ENCODE data around the gene NT5C3B. TPM values are rescaled to one million over a fixed set of nuclear protein-coding genes. Genes with fewer than 3 reads are reported as not detected.

The NT5C3B gene
- polyA plus RNA-seq, 1 experiment: 88.3 TPM

DNA sequence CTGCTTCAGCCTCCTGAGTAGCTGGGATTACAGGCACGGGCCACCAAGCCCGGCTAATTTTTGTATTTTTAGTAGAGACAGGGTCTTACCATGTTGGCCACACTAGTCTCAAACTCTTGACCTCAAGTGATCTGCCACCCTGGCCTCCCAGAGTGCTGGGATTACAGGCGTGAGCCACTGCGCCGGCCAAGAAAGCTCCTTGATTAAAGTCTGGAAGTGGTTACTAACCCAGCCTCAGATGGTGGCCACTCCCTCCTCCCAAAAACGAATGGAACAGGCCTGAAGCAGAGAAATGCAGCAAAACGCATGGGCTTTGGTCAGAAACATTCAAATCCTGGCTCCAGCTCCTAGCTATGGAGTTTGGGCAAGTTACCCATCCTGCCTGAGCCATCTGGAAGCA lies 11.9 kb downstream of the NT5C3B start:
- Histone ChIP-seq H3K36me3 (ENCODE audit: control insufficient read depth, insufficient read depth, low read length) (peaks cover 30% of the 10 kb centered on the region), H3K4me3 (ENCODE audit: low read depth, low read length) (no peak overlapping the region), H3K27me3 (ENCODE audit: control insufficient read depth, insufficient read depth, low read length) (no peaks in the 10 kb centered on the region)
- ChIA-PET CTCF (no interaction called here), POLR2A (no interaction called here)
- no peak for DNase-seq (ENCODE audit: low read depth)
- TF ChIP-seq CTCF (IDR thresholded peaks at IDR 0.05; ENCODE audit: insufficient read depth, low read depth, low read length): no peak

- ChIA-PET POLR2A (no interaction called here), CTCF (no interaction called here)
- Histone ChIP-seq H3K4me3 (ENCODE audit: low read depth, low read length) (no peak overlapping the region), H3K27me3 (ENCODE audit: control insufficient read depth, insufficient read depth, low read length) (no peaks in the 10 kb centered on the region), H3K36me3 (ENCODE audit: control insufficient read depth, insufficient read depth, low read length) (peaks cover 32% of the 10 kb centered on the region)
- DNase-seq (ENCODE audit: low read depth): no peak
- TF ChIP-seq CTCF (IDR thresholded peaks at IDR 0.05; ENCODE audit: insufficient read depth, low read depth, low read length): no peak
These were observed 12.5 kb downstream of the NT5C3B start for GRCh38 chr17:41823580-41823979.

- peaks cover 34% of the 10 kb centered on the region for H3K36me3 ChIP-seq (ENCODE audit: control insufficient read depth, insufficient read depth, low read length)
- no peak overlapping the region for H3K4me3 ChIP-seq (ENCODE audit: low read depth, low read length)
- no peak for DNase-seq (ENCODE audit: low read depth)
- ChIA-PET POLR2A (no interaction called here), CTCF (no interaction called here)
- H3K27me3 ChIP-seq (ENCODE audit: control insufficient read depth, insufficient read depth, low read length): no peaks in the 10 kb centered on the region
- TF ChIP-seq CTCF (IDR thresholded peaks at IDR 0.05; ENCODE audit: insufficient read depth, low read depth, low read length): no peak
These were observed 12.9 kb downstream of the NT5C3B start for GRCh38 chr17:41823141-41823524.

- H3K27me3 ChIP-seq (ENCODE audit: control insufficient read depth, insufficient read depth, low read length): no peaks in the 10 kb centered on the region
- ChIA-PET POLR2A (no interaction called here), CTCF (no interaction called here)
- DNase-seq (ENCODE audit: low read depth): no peak
- H3K36me3 ChIP-seq (ENCODE audit: control insufficient read depth, insufficient read depth, low read length): peaks cover 37% of the 10 kb centered on the region
- TF ChIP-seq CTCF (IDR thresholded peaks at IDR 0.05; ENCODE audit: insufficient read depth, low read depth, low read length): no peak
- no peak overlapping the region for H3K4me3 ChIP-seq (ENCODE audit: low read depth, low read length)
These were observed 13.6 kb downstream of the NT5C3B start for GRCh38 chr17:41822216-41823140.

DNA sequence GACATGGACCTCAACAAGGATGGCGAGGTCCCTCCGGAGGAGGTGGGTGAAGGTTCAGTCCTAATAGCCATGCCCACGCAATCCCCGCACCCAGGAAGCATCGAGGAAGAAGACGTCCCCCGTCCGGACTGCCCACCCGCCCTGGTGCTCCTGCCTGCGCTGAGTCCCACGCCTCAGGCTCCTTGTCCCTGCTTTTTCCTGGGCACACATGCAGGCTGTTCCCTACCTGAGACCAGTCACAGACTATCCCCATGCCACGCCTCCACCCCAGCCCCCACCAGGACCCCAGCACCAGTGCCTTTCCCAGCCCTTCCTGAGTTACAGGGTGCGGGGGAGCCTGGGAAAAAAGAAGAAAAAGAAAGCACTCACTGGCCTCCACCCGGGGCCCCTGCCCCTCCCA lies 14.3 kb downstream of the NT5C3B start:
- Histone ChIP-seq H3K27me3 (ENCODE audit: control insufficient read depth, insufficient read depth, low read length) (no peaks in the 10 kb centered on the region), H3K36me3 (ENCODE audit: control insufficient read depth, insufficient read depth, low read length) (peaks cover 40% of the 10 kb centered on the region), H3K4me3 (ENCODE audit: low read depth, low read length) (no peak overlapping the region)
- no peak for TF ChIP-seq CTCF (IDR thresholded peaks at IDR 0.05; ENCODE audit: insufficient read depth, low read depth, low read length)
- no peak for DNase-seq (ENCODE audit: low read depth)
- ChIA-PET CTCF (no interaction called here), POLR2A (no interaction called here)
